Measurements from ENCODE around the gene AMACR.

Gene AMACR

GRCh38 chr5:34008802-34009201, 952 bp upstream of the AMACR start:
- Histone ChIP-seq H3K27me3 (ENCODE audit: insufficient read depth, insufficient read length) (no peaks in the 10 kb centered on the region), H3K4me1 (ENCODE audit: insufficient read depth, insufficient read length) (no peaks in the 10 kb centered on the region), H3K4me3 (ENCODE audit: insufficient read length, low read depth) (no peak overlapping the region), H3K36me3 (ENCODE audit: insufficient read depth, insufficient read length, low read length) (peaks cover 6% of the 10 kb centered on the region), H3K9ac (ENCODE audit: insufficient read length, low read depth) (peak overlapping the region; percentile 82), H3K9me3 (ENCODE audit: insufficient read depth, low read length) (no peaks in the 10 kb centered on the region)
- TF ChIP-seq SUZ12 (IDR thresholded peaks at IDR 0.05; ENCODE audit: extremely low read depth, insufficient read depth, insufficient read length) (no peak), ZNF274 (IDR thresholded peaks at IDR 0.05; ENCODE audit: low read depth, low read length) (no peak), YY1 (IDR thresholded peaks at IDR 0.05; ENCODE audit: insufficient read depth, insufficient read length) (no peak)
- DNase-seq (ENCODE audit: low read depth, low spot score) = no peak

GRCh38 chr5:34007201-34007620, 639 bp downstream of the AMACR start:
- DNase-seq (ENCODE audit: low read depth, low spot score) = no peak
- Histone ChIP-seq H3K4me1 (ENCODE audit: insufficient read depth, insufficient read length) (no peaks in the 10 kb centered on the region), H3K9ac (ENCODE audit: insufficient read length, low read depth) (peak overlapping the region; percentile 91), H3K9me3 (ENCODE audit: insufficient read depth, low read length) (no peaks in the 10 kb centered on the region), H3K36me3 (ENCODE audit: insufficient read depth, insufficient read length, low read length) (peaks cover 11% of the 10 kb centered on the region), H3K4me3 (ENCODE audit: insufficient read length, low read depth) (peak overlapping the region; percentile 67), H3K27me3 (ENCODE audit: insufficient read depth, insufficient read length) (no peaks in the 10 kb centered on the region)
- TF ChIP-seq SUZ12 (IDR thresholded peaks at IDR 0.05; ENCODE audit: extremely low read depth, insufficient read depth, insufficient read length) (no peak), YY1 (IDR thresholded peaks at IDR 0.05; ENCODE audit: insufficient read depth, insufficient read length) (no peak), ZNF274 (IDR thresholded peaks at IDR 0.05; ENCODE audit: low read depth, low read length) (no peak)

GRCh38 chr5:34005681-34006080, 2.2 kb downstream of the AMACR start:
- peaks cover 11% of the 10 kb centered on the region for H3K36me3 ChIP-seq (ENCODE audit: insufficient read depth, insufficient read length, low read length)
- no peak overlapping the region for H3K9ac ChIP-seq (ENCODE audit: insufficient read length, low read depth)
- H3K4me3 ChIP-seq (ENCODE audit: insufficient read length, low read depth) = no peak overlapping the region
- TF ChIP-seq SUZ12 (IDR thresholded peaks at IDR 0.05; ENCODE audit: extremely low read depth, insufficient read depth, insufficient read length) (no peak), ZNF274 (IDR thresholded peaks at IDR 0.05; ENCODE audit: low read depth, low read length) (no peak)
- H3K4me1 ChIP-seq (ENCODE audit: insufficient read depth, insufficient read length) = no peaks in the 10 kb centered on the region
- DNase-seq (ENCODE audit: low read depth, low spot score) = no peak
- H3K27me3 ChIP-seq (ENCODE audit: insufficient read depth, insufficient read length) = no peaks in the 10 kb centered on the region
- no peaks in the 10 kb centered on the region for H3K9me3 ChIP-seq (ENCODE audit: insufficient read depth, low read length)

GRCh38 chr5:34005211-34005610, 2.6 kb downstream of the AMACR start:
- no peak for DNase-seq (ENCODE audit: low read depth, low spot score)
- Histone ChIP-seq H3K9ac (ENCODE audit: insufficient read length, low read depth) (no peak overlapping the region), H3K4me1 (ENCODE audit: insufficient read depth, insufficient read length) (peaks cover under 1% of the 10 kb centered on the region), H3K4me3 (ENCODE audit: insufficient read length, low read depth) (no peak overlapping the region), H3K36me3 (ENCODE audit: insufficient read depth, insufficient read length, low read length) (peaks cover 11% of the 10 kb centered on the region), H3K9me3 (ENCODE audit: insufficient read depth, low read length) (no peaks in the 10 kb centered on the region), H3K27me3 (ENCODE audit: insufficient read depth, insufficient read length) (no peaks in the 10 kb centered on the region)
- TF ChIP-seq YY1 (IDR thresholded peaks at IDR 0.05; ENCODE audit: insufficient read depth, insufficient read length) (no peak), SUZ12 (IDR thresholded peaks at IDR 0.05; ENCODE audit: extremely low read depth, insufficient read depth, insufficient read length) (no peak), ZNF274 (IDR thresholded peaks at IDR 0.05; ENCODE audit: low read depth, low read length) (no peak)

- H3K4me1 ChIP-seq (ENCODE audit: insufficient read depth, insufficient read length) = peaks cover 2% of the 10 kb centered on the region
- DNase-seq (ENCODE audit: low read depth, low spot score) = no peak
- no peaks in the 10 kb centered on the region for H3K9me3 ChIP-seq (ENCODE audit: insufficient read depth, low read length)
- no peak overlapping the region for H3K4me3 ChIP-seq (ENCODE audit: insufficient read length, low read depth)
- TF ChIP-seq SUZ12 (IDR thresholded peaks at IDR 0.05; ENCODE audit: extremely low read depth, insufficient read depth, insufficient read length) (no peak), ZNF274 (IDR thresholded peaks at IDR 0.05; ENCODE audit: low read depth, low read length) (no peak), YY1 (IDR thresholded peaks at IDR 0.05; ENCODE audit: insufficient read depth, insufficient read length) (no peak)
- H3K27me3 ChIP-seq (ENCODE audit: insufficient read depth, insufficient read length) = no peaks in the 10 kb centered on the region
- peaks cover 11% of the 10 kb centered on the region for H3K36me3 ChIP-seq (ENCODE audit: insufficient read depth, insufficient read length, low read length)
- no peak overlapping the region for H3K9ac ChIP-seq (ENCODE audit: insufficient read length, low read depth)
Measured at GRCh38 chr5:34003941-34004340, 3.9 kb downstream of the AMACR start.

DNA sequence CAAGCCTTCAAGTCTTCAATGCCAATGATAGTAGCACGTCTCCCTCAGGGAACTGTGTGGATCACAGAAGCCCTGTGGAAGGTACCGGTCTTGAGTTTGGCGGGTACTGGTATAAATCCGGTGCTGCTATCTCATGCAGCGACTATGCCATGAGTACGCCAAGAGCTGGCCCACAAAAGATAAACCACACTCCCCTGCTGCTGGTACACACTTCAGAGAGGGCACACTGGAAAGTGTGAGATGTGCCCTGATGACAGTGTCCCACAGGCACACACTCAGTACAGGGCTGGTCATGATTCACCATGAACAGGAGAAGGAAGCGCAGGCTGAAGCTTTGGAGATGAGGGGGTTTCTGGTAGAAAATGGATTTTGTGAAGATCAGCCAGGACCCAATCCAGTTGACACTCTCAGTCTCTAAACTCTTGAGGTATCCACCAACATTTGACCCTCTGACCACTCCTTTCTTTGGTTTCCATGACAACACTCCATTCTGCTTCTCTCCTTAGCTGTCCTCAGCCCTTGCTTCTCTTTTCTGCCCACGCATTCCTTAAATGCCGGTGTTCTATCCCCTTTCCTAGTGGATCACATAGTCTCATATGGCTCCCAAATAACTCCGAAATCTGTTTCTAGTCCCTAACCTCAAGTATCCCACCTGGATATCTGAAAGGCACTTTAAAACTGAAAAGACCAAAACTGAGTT, 5.1 kb downstream of the AMACR start:
- TF ChIP-seq SUZ12 (IDR thresholded peaks at IDR 0.05; ENCODE audit: extremely low read depth, insufficient read depth, insufficient read length) = no peak
- no peak for TF ChIP-seq ZNF274 (IDR thresholded peaks at IDR 0.05; ENCODE audit: low read depth, low read length)
- TF ChIP-seq YY1 (IDR thresholded peaks at IDR 0.05; ENCODE audit: insufficient read depth, insufficient read length) = no peak
- Histone ChIP-seq H3K9ac (ENCODE audit: insufficient read length, low read depth) (no peak overlapping the region), H3K4me1 (ENCODE audit: insufficient read depth, insufficient read length) (peaks cover 2% of the 10 kb centered on the region), H3K4me3 (ENCODE audit: insufficient read length, low read depth) (no peak overlapping the region), H3K36me3 (ENCODE audit: insufficient read depth, insufficient read length, low read length) (peaks cover 18% of the 10 kb centered on the region), H3K27me3 (ENCODE audit: insufficient read depth, insufficient read length) (no peaks in the 10 kb centered on the region), H3K9me3 (ENCODE audit: insufficient read depth, low read length) (no peaks in the 10 kb centered on the region)
- no peak for DNase-seq (ENCODE audit: low read depth, low spot score)

GRCh38 chr5:34001241-34001841, 6.5 kb downstream of the AMACR start:
- no peak for DNase-seq (ENCODE audit: low read depth, low spot score)
- H3K4me3 ChIP-seq (ENCODE audit: insufficient read length, low read depth) = no peak overlapping the region
- TF ChIP-seq YY1 (IDR thresholded peaks at IDR 0.05; ENCODE audit: insufficient read depth, insufficient read length) (no peak), SUZ12 (IDR thresholded peaks at IDR 0.05; ENCODE audit: extremely low read depth, insufficient read depth, insufficient read length) (no peak), ZNF274 (IDR thresholded peaks at IDR 0.05; ENCODE audit: low read depth, low read length) (no peak)
- no peak overlapping the region for H3K9ac ChIP-seq (ENCODE audit: insufficient read length, low read depth)
- H3K9me3 ChIP-seq (ENCODE audit: insufficient read depth, low read length) = no peaks in the 10 kb centered on the region
- peaks cover 2% of the 10 kb centered on the region for H3K4me1 ChIP-seq (ENCODE audit: insufficient read depth, insufficient read length)
- no peaks in the 10 kb centered on the region for H3K27me3 ChIP-seq (ENCODE audit: insufficient read depth, insufficient read length)
- peaks cover 24% of the 10 kb centered on the region for H3K36me3 ChIP-seq (ENCODE audit: insufficient read depth, insufficient read length, low read length)
